Mesenteric fat pad (tissue), 1 donor: ENCODE data around the gene HLCS. TPM values are rescaled to one million over a fixed set of nuclear protein-coding genes. Genes with fewer than 3 reads are reported as not detected.
"Not testable (repeated sequence)": the region's sequence is repeated elsewhere in the genome, so short reads cannot be mapped to it uniquely, and the experiment has no call there.

Source experiments
- DNase-seq: peaks from one replicate; pipeline ENCODE4 v3.0.0-alpha.2; 2020; ENCODE audit warnings: low spot score
- long read RNA-seq: library from polyadenylated mRNA; unstranded; transcript quantifications from one replicate; pipeline ENCODE4 v2.0.0, GENCODE V29; 2020
- total RNA-seq: library from RNA; stranded (reverse); fragmentation: NEBNext Ultra II Directional; extraction: Animal tissue kit (Norgen Biotek cat#: 25700); gene quantifications from one replicate; pipeline ENCODE4 v1.2.1, GENCODE V29; 2021
- donor health status: DM: yes; HTN: yes; CAD: no.

The HLCS gene
- 18.8 TPM for total RNA-seq
- long read RNA-seq, partial matches to known transcripts = 6 of 17 reads
- long read RNA-seq, other reads (novel, unspliced or antisense) = 11 of 17 reads

GRCh38 chr21:36966066-36966820 is at the start of gene HLCS:
HLCS (minus strand) TSS chr21:36966669; CDS start chr21:36966638, 31 bp downstream.
- DNase-seq = peak; percentile 89

GRCh38 chr21:37009740-37010341 is 43.4 kb upstream of the HLCS start:
- peak; percentile 92 for DNase-seq

- no peak for DNase-seq
Observed at GRCh38 chr21:37008724-37009123, 42.3 kb upstream of the HLCS start.

GRCh38 chr21:37006486-37007291 is 40.2 kb upstream of the HLCS start, which contains the start of gene RIPPLY3:
RIPPLY3 (plus strand) TSS chr21:37006702; CDS start chr21:37006773, 71 bp downstream.
- DNase-seq = peak; percentile 79

- peak; percentile 84 for DNase-seq
Observed at GRCh38 chr21:37005548-37006485, 39.3 kb upstream of the HLCS start.

GRCh38 chr21:37003917-37004316 is 37.4 kb upstream of the HLCS start:
- not testable (repeated sequence) for DNase-seq

- DNase-seq = peak; percentile 71
Observed at GRCh38 chr21:37002851-37003250, 36.4 kb upstream of the HLCS start.

GRCh38 chr21:37001441-37001840 is 35.0 kb upstream of the HLCS start:
- DNase-seq = no peak

GRCh38 chr21:37000381-37000780 is 33.9 kb upstream of the HLCS start:
- no peak for DNase-seq

GRCh38 chr21:36999131-36999898 is 32.8 kb upstream of the HLCS start:
- peak; percentile 67 for DNase-seq

- peak; percentile 71 for DNase-seq
Observed at GRCh38 chr21:36995285-36995684, 28.8 kb upstream of the HLCS start.

GRCh38 chr21:36994501-36995158 is 28.2 kb upstream of the HLCS start:
- peak; percentile 74 for DNase-seq

GRCh38 chr21:36992671-36993070 is 26.2 kb upstream of the HLCS start:
- DNase-seq = peak; percentile 67

- DNase-seq = no peak
Observed at GRCh38 chr21:36990508-36991205, 24.2 kb upstream of the HLCS start.

GRCh38 chr21:36989699-36990507 is 23.4 kb upstream of the HLCS start:
- DNase-seq = peak; percentile 97

GRCh38 chr21:36989199-36989698 is 22.8 kb upstream of the HLCS start:
- not testable (repeated sequence) for DNase-seq

- DNase-seq = no peak
Observed at GRCh38 chr21:36988536-36988935, 22.1 kb upstream of the HLCS start.
